Left kidney (tissue), 2 donors: ENCODE measurements around the gene CUL9. TPM values are rescaled to one million over a fixed set of nuclear protein-coding genes. Genes with fewer than 3 reads are reported as not detected.

ENCODE experiments used
- DNase-seq: peaks from one replicate; pipeline ENCODE4 v3.0.0-alpha.2; 2013
- polyA plus RNA-seq: library from polyadenylated mRNA; unstranded; fragments of 120-200 nt; gene quantifications from one replicate; pipeline ENCODE4 v1.2.1, GENCODE V29; 2013; ENCODE audit not compliant: insufficient read length

CUL9 gene
- polyA plus RNA-seq, 1 donor = 44.3 TPM

DNA sequence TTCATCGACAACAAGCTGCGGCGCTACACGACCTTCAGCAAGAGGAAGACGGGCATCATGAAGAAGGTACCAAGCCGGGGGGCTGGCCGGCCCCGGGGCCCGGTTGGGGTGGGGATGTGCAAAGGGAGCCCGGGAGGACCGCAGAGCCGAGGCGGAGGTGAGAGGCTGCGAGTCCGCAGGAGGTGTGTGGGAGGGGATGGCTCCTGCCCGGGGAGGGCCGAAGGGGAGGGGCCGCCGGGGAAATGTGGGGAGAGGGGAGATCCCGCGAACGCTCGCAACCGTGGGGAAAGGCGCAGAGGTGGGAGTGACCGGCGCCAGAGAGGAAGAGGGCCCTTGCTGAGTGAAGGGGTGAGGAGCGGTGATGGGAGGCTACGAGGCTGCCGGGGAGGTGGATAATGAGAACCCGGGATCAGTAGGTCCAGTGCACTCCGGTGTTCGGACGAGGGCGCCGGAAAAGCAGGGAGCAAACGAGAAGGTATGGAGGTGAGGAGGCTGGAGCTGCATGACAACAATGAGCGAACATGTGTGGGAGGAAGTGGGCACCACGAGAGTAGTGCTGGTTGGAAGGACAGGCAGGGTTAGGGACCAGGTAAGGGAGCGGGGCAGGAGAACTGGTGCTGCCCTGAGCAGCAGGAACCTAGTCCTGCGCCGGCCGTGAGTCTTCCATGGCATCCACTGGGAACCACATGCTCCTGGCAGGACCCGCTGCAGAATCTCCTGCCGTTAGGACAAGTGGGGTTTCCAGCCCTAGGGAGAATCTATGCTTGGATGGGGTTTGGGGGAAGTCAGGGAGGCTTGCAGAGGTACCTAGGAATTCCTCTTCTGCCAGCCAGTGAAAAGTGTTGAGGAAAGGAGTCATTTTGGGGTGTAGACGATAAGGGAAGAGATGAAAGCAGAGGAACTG is 9.6 kb upstream of the CUL9 start:
- DNase-seq = peak; percentile 61

DNA sequence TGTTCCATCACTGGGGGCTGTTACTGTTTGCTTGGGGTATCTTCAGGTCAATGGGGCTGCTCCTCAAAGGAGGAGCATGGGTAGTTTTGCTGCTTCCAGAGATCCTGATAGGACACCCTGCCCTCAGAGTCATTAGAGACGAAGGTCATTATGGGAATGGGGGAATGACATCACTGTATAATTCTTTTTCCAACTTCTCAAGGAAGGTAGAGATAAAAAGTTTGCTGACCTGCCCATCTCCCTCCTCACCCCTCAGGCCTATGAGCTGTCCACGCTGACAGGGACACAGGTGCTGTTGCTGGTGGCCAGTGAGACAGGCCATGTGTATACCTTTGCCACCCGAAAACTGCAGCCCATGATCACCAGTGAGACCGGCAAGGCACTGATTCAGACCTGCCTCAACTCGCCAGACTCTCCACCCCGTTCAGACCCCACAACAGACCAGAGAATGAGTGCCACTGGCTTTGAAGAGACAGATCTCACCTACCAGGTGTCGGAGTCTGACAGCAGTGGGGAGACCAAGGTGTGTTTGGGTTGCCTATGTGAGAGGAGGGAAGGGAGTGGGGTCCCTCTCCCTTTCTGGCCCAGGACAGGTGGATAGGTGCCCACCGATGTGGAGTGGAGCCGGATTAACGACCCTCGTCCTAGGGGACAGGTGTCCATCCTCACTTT is 8.3 kb upstream of the CUL9 start:
- DNase-seq = no peak

DNA sequence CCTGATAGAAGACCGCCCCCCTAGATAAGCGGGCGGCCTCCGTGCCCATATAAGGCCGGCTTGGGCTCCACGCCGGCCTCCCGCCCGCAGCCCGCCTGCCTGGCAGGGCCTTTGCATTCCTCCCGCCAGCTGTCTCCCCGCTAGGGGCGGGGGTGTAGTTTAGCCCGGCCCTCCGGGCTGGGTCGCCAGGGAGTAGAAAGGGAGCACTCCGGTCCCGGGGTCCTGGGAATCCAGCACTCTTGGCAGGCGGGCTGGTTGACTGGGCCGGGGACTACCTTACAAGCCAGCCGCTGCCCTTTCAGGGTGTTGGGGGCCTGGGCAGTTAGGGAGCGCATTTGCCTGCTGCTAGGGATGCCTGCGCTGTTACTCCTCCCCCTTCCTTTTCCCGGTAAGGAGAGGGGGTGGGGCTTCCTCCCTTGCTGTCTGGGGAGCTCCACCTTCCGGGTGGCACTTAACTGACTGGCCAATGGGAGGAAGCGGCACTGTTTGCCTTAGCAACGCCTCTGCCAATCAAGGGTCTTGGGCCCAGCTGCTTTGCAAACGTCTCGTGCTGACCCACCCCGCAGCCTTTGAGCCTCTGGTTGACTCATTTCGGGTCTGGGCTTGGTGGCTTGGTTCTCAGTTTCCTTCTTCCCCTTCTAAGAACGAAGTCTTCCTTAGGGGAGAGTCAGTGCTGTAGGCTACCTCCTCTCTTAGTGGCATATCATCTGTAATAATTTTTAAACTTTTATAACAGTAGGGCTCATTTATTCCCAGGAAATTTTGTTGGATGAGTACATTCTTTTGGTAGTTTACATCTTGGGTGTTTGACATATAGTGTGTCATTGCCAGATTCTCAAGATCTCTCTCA is 7.5 kb upstream of the CUL9 start:
- DNase-seq = peak; percentile 96

DNA sequence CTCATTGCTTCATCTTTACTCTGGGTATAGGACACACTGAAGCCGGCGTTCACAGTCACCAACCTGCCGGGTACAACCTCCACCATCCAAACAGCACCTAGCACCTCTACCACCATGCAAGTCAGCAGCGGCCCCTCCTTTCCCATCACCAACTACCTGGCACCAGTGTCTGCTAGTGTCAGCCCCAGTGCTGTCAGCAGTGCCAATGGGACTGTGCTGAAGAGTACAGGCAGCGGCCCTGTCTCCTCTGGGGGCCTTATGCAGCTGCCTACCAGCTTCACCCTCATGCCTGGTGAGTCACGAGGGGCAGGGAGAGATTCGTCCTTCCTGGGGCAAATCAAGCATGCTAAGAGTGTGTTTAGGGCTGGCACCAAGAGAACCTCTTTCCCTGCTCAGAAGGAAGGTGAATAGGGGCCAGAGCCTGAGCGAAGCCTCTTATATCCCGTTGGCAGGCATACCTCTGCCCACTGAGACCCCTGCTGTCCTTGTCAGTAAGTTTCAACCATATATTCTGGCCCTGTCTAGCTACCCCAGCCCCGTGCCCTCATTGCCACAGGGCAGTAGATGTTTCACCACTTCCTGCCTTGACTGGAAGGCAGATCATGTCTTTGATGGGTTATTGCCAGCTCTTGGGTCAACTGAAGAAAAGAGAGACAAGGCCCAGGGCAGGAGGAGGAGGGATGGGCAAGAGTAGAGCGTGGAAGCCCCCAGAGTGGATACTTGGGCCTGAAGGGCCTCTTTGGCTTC is 6.1 kb upstream of the CUL9 start:
- DNase-seq = no peak

DNA sequence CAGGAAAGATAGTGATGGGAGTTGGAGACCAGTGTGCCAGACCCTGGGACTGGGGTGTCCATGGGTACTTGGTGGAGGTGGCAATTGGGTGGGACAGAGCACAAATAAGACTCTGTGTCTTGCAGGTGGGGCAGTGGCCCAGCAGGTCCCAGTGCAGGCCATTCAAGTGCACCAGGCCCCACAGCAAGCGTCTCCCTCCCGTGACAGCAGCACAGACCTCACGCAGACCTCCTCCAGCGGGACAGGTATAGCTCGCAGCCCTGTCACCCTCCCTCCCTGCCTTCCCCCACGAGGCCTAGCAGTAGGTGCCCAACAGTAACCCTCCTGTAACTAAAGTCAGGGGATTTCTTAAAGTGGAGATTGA is 5.6 kb upstream of the CUL9 start:
- DNase-seq = no peak

GRCh38 chr6:43178150-43178549 is 3.8 kb upstream of the CUL9 start:
- no peak for DNase-seq

DNA sequence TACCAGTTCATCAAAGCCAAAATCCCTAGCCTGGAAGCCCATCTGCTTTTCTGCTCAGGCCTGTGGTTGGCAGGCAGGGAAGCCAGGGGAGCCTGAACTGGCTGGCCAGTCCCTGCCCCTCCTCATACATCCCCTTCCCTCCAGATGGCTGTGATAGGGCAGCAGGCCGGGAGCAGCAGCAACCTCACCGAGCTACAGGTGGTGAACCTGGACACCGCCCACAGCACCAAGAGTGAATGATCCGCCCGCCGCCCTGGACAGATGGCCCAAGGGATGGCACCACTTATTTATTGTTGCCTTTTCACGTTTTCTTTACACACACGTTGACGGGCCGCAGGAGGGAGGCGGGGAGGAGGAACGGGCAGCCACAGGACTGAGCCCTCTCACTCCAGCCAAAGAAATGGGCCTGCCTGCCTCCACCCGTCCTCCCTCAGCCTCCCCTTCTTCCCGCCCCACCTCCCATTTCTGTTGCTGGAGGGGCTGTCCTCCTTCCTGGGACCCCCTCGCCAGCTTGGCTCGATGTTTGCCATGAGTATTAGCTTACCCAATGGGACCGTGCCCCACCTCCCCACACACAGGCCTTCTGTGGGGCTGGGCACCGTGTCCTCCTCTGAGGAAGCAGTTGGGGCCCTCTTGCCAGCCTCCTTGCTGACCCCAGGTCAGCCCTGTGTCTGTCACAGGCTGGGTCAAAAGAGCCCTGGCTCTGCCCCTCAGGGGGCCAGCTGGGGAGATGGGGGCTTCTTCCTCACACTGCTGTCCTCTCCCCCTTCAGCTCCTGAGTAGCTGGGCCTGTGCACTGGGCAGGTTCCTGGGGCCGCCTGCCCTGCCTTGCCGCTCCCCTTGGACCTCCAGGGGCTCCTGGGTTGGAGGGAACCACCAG is 2.8 kb upstream of the CUL9 start:
- DNase-seq = no peak

- no peak for DNase-seq
These were observed 1.9 kb upstream of the CUL9 start for GRCh38 chr6:43180058-43180457.

DNA sequence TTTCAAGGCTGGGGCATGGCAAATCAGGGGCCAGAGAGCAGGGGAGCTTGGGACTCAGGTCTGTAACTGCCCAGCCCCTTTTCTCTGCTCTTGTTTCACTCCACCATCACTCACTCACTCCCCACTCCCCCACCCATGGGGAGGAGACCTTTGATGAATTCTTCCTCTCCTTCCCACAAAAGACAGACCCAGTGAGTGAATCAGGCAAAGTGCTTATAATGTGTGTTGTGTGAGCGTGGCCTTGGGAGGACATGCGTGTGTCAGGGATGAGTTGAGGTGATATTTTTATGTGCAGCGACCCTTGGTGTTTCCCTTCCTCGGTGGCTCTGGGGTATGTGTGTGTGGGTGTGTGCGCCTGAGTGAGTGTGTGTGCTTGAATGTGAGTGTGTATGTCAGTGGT is 1.0 kb upstream of the CUL9 start:
- no peak for DNase-seq

DNA sequence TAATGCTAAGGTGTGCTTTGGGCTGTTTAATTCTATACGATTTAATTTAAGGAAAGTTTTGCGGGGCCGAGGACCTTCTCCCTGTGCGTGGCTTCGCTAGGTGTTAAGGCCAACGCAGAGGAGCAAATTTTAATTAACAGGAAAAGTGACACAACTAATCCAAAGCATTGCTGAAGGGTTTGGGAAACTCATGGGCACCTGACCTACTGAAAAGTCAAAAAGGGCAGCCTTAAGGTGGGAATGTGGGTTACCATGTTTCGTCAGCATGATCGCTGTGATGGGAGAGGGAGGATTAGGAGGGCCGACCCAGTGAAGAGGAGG is 415 bp upstream of the CUL9 start:
- DNase-seq = no peak

- DNase-seq = no peak
These were observed 1.4 kb downstream of the CUL9 start for GRCh38 chr6:43183441-43183840.

GRCh38 chr6:43184268-43184985 is 2.4 kb downstream of the CUL9 start:
- no peak for DNase-seq

DNA sequence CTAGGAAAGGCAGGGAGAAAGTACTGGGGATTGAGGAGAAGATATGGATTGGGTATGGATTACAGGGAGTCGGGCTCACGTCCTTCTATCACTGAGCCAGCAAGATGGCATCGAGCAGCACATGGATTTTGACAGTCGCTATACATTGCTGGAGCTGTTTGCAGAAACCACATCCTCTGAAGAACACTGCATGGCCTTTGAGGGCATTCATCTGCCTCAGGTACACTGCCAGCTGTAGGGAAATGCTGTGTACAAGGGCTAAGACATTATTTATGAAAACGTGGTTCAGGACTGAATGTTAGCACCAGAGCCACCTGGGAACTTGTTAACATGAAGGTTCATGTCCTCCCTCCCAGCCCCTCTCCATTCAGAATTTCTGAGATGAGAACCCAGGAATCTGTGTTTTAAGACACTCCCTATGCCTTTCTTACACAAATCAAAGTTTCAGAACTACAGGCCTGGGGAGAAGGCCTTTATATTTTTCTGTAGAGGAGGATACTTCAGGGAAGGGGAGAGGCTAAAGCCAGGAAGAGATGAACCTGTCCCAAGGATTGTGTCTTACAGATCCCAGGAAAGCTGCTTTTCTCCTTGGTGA is 3.5 kb downstream of the CUL9 start:
- DNase-seq = no peak

- no peak for DNase-seq
These were observed 4.0 kb downstream of the CUL9 start for GRCh38 chr6:43186019-43186418.

DNA sequence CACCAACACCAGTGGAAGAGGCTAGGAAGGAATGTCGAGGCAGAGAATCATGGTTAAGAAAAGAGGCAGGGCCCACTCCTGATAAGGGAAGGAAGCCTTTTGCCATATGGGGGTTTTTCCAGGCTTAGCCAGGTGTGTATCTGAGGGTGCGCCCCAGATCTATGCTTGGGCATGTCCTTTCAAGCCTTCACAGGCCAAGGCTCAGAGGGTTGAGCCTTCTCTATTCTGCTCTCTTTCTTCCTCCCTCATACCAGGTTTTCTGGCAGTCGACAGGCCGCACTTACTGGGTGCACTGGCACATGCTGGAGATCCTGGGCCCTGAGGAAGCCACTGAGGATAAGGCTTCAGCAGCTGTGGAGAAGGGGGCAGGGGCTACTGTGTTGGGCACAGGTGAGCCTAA is 4.7 kb downstream of the CUL9 start:
- no peak for DNase-seq

DNA sequence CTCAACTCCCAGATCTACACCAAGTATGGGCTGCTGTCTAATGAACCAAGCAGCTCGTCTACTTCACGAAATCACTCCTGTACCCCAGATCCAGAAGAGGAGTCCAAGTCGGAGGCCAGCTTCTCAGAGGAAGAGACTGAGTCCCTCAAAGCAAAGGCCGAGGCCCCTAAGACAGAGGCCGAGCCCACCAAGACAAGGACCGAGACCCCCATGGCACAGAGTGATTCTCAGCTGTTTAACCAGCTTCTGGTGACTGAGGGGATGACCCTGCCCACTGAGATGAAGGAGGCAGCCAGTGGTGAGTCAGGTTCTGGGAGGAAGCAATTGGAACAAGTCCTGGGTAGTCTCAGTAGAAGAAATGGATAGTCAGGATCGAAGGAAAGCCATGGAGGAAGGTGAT is 5.8 kb downstream of the CUL9 start:
- no peak for DNase-seq

DNA sequence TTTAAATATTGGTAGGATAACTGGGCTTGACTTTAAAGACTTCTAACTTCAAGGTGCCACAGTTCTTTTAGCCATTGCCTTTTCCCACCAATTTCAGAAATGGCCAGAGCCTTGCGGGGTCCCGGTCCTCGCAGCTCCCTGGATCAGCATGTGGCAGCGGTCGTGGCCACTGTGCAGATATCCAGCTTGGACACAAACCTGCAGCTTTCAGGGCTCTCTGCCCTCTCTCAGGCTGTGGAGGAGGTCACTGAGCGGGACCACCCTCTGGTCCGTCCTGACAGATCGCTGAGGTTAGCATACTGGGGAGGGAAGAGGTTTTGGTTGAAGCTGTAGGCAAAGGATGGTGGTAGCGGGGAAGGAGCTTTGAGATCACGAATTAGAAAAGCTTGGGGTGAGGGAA is 6.4 kb downstream of the CUL9 start:
- no peak for DNase-seq

- DNase-seq = no peak
These were observed 7.8 kb downstream of the CUL9 start for GRCh38 chr6:43189776-43190304.

- DNase-seq = no peak
These were observed 10.9 kb downstream of the CUL9 start for GRCh38 chr6:43192911-43193310.

GRCh38 chr6:43193929-43194328 is 11.9 kb downstream of the CUL9 start:
- no peak for DNase-seq
